RWPE2 (cell line): ENCODE results near the gene DPEP3.
"Not testable (repeated sequence)": the region's sequence is repeated elsewhere in the genome, so short reads cannot be mapped to it uniquely, and the experiment has no call there.

Experiments
- ATAC-seq: fragments of 200-7000 bp; cut with Tn5 transposase; 3 replicates; pipeline ENCODE4 v1.9.1; 2021; ENCODE audit warnings: low read depth
- DNase-seq: peaks from one replicate; pipeline ENCODE4 v3.0.0-alpha.2; 2020; ENCODE audit warnings: low spot score
- H3K27ac ChIP-seq: fragments of 450-650 bp; 2 replicates; pipeline ENCODE4 v1.5.1; 2017; ENCODE audit warnings: mild to moderate bottlenecking; ENCODE audit not compliant: poor library complexity, severe bottlenecking
- H3K27me3 ChIP-seq: fragments of 250-450 bp; sonication (Bioruptor Pico); 2 replicates; pipeline ENCODE4 v1.5.1; 2021; ENCODE audit warnings: mild to moderate bottlenecking, moderate library complexity; ENCODE audit not compliant: insufficient read depth, poor library complexity, severe bottlenecking
- H3K36me3 ChIP-seq: fragments of 250-450 bp; sonication (Bioruptor Pico); 2 replicates; pipeline ENCODE4 v1.5.1; 2020; ENCODE audit warnings: low read depth, mild to moderate bottlenecking, moderate library complexity
- H3K4me1 ChIP-seq: fragments of 250-450 bp; sonication (Bioruptor Pico); 2 replicates; pipeline ENCODE4 v1.5.1; 2021; ENCODE audit warnings: mild to moderate bottlenecking, moderate library complexity; ENCODE audit not compliant: insufficient read depth, poor library complexity, severe bottlenecking
- H3K4me3 ChIP-seq: fragments of 250-450 bp; sonication (Bioruptor Pico); 2 replicates; pipeline ENCODE4 v1.5.1; 2021; ENCODE audit warnings: mild to moderate bottlenecking, moderate library complexity; ENCODE audit not compliant: severe bottlenecking
- H3K9me3 ChIP-seq: fragments of 250-450 bp; sonication (Bioruptor Pico); 2 replicates; pipeline ENCODE4 v1.5.1; 2021; ENCODE audit warnings: mild to moderate bottlenecking, moderate library complexity; ENCODE audit not compliant: severe bottlenecking
- CTCF ChIP-seq: fragments of 450-650 bp; IDR thresholded peaks from one replicate; pipeline ENCODE4 v1.5.1; 2017; ENCODE audit warnings: mild to moderate bottlenecking, moderate library complexity; ENCODE audit not compliant: poor library complexity, severe bottlenecking

Gene DPEP3

GRCh38 chr16:67995423-67995822 is 15.1 kb upstream of the DPEP3 start:
- H3K4me1 ChIP-seq, result no peaks in the 10 kb centered on the region
- no peaks in the 10 kb centered on the region for H3K36me3 ChIP-seq
- H3K27me3 ChIP-seq, result no peaks in the 10 kb centered on the region
- DNase-seq (no peak), ATAC-seq (no peak)
- H3K9me3 ChIP-seq, result no peaks in the 10 kb centered on the region
- H3K27ac ChIP-seq, result no peak overlapping the region
- no peak overlapping the region for H3K4me3 ChIP-seq
- TF ChIP-seq CTCF, result no peak

GRCh38 chr16:67994040-67994408 is 13.7 kb upstream of the DPEP3 start:
- not testable (repeated sequence) for H3K27ac ChIP-seq, DNase-seq, H3K9me3 ChIP-seq, ATAC-seq, H3K4me1 ChIP-seq, H3K4me3 ChIP-seq, H3K36me3 ChIP-seq, H3K27me3 ChIP-seq

- Histone ChIP-seq H3K27ac (no peak overlapping the region), H3K4me3 (no peak overlapping the region), H3K36me3 (no peaks in the 10 kb centered on the region), H3K4me1 (no peaks in the 10 kb centered on the region), H3K9me3 (no peaks in the 10 kb centered on the region), H3K27me3 (no peaks in the 10 kb centered on the region)
- peak; percentile 98 for TF ChIP-seq CTCF
- peak; percentile 90 for ATAC-seq
- DNase-seq, result no peak
These were observed 13.1 kb upstream of the DPEP3 start for GRCh38 chr16:67993207-67994039.

GRCh38 chr16:67992661-67993206 is 12.4 kb upstream of the DPEP3 start:
- Histone ChIP-seq H3K4me3 (no peak overlapping the region), H3K4me1 (no peaks in the 10 kb centered on the region), H3K27me3 (no peaks in the 10 kb centered on the region), H3K27ac (no peak overlapping the region), H3K9me3 (no peaks in the 10 kb centered on the region), H3K36me3 (no peaks in the 10 kb centered on the region)
- TF ChIP-seq CTCF, result no peak
- no peak for DNase-seq
- ATAC-seq, result no peak

- H3K27me3 ChIP-seq, result no peaks in the 10 kb centered on the region
- H3K36me3 ChIP-seq, result no peaks in the 10 kb centered on the region
- no peak for DNase-seq
- no peak overlapping the region for H3K27ac ChIP-seq
- no peaks in the 10 kb centered on the region for H3K4me1 ChIP-seq
- H3K9me3 ChIP-seq, result no peaks in the 10 kb centered on the region
- TF ChIP-seq CTCF, result no peak
- no peak overlapping the region for H3K4me3 ChIP-seq
- ATAC-seq, result peak; percentile 5; the same call in 1 of the 3 replicates
These were observed 9.7 kb upstream of the DPEP3 start for GRCh38 chr16:67990018-67990386.
